Tibial nerve (tissue), 4 donors: Measurements from ENCODE around the gene JUN. TPM values are rescaled to one million over a fixed set of nuclear protein-coding genes. Genes with fewer than 3 reads are reported as not detected.

Experiments
- DNase-seq, 2 donors: peaks; one replicate each; pipeline ENCODE4 v3.0.0-alpha.2; 2019; ENCODE audit warnings: low spot score in 2 of 2
- H3K27ac ChIP-seq, 4 donors: fragments of 200-600 bp; sonication (generic) in 3 of 4; one replicate each; pipeline ENCODE4 v1.5.1; 2017 to 2019; ENCODE audit warnings: mild to moderate bottlenecking in 1 of 4
- H3K27me3 ChIP-seq, 2 donors: fragments of 200-600 bp; sonication (generic) in 1 of 2; one replicate each; pipeline versions ENCODE4 v1.5.1 to v1.6.0; 2017 to 2019
- H3K36me3 ChIP-seq, 3 donors: fragments of 200-600 bp; sonication (generic); one replicate each; pipeline ENCODE4 v1.5.1; 2018 to 2019
- H3K4me1 ChIP-seq, 4 donors: fragments of 200-600 bp; sonication (generic) in 3 of 4; one replicate each; pipeline ENCODE4 v1.5.1; 2017 to 2019
- H3K4me3 ChIP-seq, 4 donors: fragments of 200-600 bp; sonication (generic) in 3 of 4; one replicate each; pipeline ENCODE4 v1.5.1; 2017 to 2019; ENCODE audit warnings: mild to moderate bottlenecking in 1 of 4, moderate library complexity in 1 of 4
- H3K9me3 ChIP-seq, 4 donors: fragments of 200-600 bp; sonication (generic) in 3 of 4; one replicate each; pipeline ENCODE4 v1.5.1; 2017 to 2019
- EP300 ChIP-seq, 2 donors: sonication (generic); formaldehyde crosslinking; IDR thresholded peaks; one replicate each; pipeline ENCODE4 v1.6.1; 2017; ENCODE audit warnings: antibody characterized with exemption in 2 of 2, mild to moderate bottlenecking in 1 of 2
- POLR2A ChIP-seq, 2 donors: fragments of 450-650 bp; IDR thresholded peaks; one replicate each; pipeline ENCODE4 v1.6.1; 2017; ENCODE audit warnings: antibody characterized with exemption in 2 of 2, mild to moderate bottlenecking in 2 of 2, moderate library complexity in 2 of 2
- WGBS, 2 donors: methylation state at CpG; one replicate each; pipeline ENCODE4 v1.1.5; 2018; 5-methylcytosine and 5-hydroxymethylcytosine counted together
- total RNA-seq, 4 donors: library from RNA; depleted of rRNA; stranded (reverse); fragments of >200 nt; gene quantifications; one replicate each; pipeline ENCODE4 v1.1.0, GENCODE V29; 2016
- TF ChIP-seq, protein P1 (sequence below), 5 experiments: fragments of 200-600 bp in 3 of 5; fragments of 450-650 bp in 2 of 5; sonication (generic) in 3 of 5; IDR thresholded peaks; one replicate each; pipeline ENCODE4 v1.5.1; 2016 to 2019; ENCODE audit warnings: antibody characterized with exemption in 5 of 5, mild to moderate bottlenecking in 3 of 5, moderate library complexity in 2 of 5

The JUN gene
- total RNA-seq, 4 donors from 2014 or later: 169 to 267 (median 192) TPM

DNA sequence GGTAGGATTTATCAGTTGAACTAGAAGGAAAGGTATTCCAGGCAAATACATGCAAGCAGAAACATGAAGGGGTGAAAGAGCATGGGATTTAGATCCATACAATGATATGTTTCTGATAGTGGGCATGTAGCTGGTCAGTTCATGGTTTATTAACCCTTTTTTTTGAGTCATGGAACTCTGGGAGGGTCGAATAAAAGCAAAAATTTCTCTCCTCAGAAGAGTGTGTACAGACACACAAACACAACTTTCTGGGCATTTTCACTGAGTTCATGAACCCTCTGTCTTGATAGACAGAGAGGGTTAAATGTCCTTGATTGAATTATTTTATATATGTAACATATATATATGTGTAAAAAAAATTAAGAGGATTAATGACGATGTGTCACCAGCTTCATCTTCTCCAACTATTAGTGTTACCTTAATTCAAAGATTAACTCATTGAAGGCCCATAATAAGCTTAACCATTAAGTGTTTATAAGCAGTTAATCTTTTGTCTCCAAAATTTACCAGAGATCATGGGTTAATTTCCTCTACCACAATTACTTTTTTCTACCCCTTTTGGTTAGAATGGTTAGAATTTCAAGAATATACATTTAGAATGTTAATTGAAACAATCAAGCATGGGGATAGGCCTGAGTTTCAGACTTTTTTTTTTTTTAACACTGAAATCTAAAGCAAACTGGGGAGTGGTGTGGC, 4.6 kb downstream of the JUN start:
- Histone ChIP-seq H3K27ac (peak overlapping the region in 2 of 4 donors; percentile 98 to 100), H3K4me1 (peaks cover 0 to 19% (median 7%) of the 10 kb centered on the region in 4 donors), H3K9me3 (no peaks in the 10 kb centered on the region), H3K27me3 (no peaks in the 10 kb centered on the region), H3K4me3 (no peak overlapping the region), H3K36me3 (peaks cover 0 to 8% (median 0%) of the 10 kb centered on the region in 3 donors)
- DNase-seq: no peak
- 30 to 49% methylated on average over 2 of the region's 2 CpGs for WGBS, 2 donors
- TF ChIP-seq, protein P1, sequence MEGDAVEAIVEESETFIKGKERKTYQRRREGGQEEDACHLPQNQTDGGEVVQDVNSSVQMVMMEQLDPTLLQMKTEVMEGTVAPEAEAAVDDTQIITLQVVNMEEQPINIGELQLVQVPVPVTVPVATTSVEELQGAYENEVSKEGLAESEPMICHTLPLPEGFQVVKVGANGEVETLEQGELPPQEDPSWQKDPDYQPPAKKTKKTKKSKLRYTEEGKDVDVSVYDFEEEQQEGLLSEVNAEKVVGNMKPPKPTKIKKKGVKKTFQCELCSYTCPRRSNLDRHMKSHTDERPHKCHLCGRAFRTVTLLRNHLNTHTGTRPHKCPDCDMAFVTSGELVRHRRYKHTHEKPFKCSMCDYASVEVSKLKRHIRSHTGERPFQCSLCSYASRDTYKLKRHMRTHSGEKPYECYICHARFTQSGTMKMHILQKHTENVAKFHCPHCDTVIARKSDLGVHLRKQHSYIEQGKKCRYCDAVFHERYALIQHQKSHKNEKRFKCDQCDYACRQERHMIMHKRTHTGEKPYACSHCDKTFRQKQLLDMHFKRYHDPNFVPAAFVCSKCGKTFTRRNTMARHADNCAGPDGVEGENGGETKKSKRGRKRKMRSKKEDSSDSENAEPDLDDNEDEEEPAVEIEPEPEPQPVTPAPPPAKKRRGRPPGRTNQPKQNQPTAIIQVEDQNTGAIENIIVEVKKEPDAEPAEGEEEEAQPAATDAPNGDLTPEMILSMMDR (IDR thresholded peaks at IDR 0.05): no peak
- no peak for TF ChIP-seq POLR2A (IDR thresholded peaks at IDR 0.05)
- no peak for TF ChIP-seq EP300 (IDR thresholded peaks at IDR 0.05)

DNA sequence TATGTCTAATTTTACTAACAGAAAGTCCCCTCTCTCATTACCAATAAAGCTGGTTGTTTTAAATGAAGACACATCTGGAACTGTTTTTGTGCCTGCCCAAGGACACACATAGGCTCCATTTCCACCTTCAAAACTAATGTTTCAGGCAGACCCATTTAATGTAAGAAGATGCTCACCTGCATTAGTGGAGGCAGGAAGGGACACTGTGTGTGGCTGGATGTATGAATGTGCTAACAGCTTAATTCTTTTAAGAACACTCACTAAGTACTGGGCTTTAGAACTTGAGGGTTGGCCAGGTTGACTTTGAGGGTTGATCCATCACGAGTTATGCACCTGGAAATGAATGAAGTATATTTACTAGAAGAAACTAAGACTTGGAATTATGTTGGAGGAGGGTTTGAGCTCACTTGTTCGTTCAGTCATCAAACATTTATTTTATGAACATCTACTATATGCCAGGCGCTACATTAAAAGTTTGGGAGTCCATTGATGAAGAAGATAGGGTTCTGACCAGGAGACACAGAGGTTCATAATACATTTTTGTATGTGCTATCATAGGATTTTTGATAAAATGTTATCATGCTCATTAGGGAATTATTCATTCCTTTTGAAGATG, 5.4 kb downstream of the JUN start:
- H3K4me1 ChIP-seq: peaks cover 0 to 26% (median 14%) of the 10 kb centered on the region in 4 donors
- H3K27me3 ChIP-seq: no peaks in the 10 kb centered on the region
- H3K36me3 ChIP-seq: peaks cover 0 to 8% (median 0%) of the 10 kb centered on the region in 3 donors
- no peak overlapping the region for H3K27ac ChIP-seq
- no peak for DNase-seq
- H3K9me3 ChIP-seq: no peaks in the 10 kb centered on the region
- TF ChIP-seq, protein P1 (IDR thresholded peaks at IDR 0.05): no peak
- TF ChIP-seq POLR2A (IDR thresholded peaks at IDR 0.05) (no peak), EP300 (IDR thresholded peaks at IDR 0.05) (no peak)
- H3K4me3 ChIP-seq: no peak overlapping the region
- 88% methylated on average over 3 of the region's 3 CpGs for WGBS, 2 donors

DNA sequence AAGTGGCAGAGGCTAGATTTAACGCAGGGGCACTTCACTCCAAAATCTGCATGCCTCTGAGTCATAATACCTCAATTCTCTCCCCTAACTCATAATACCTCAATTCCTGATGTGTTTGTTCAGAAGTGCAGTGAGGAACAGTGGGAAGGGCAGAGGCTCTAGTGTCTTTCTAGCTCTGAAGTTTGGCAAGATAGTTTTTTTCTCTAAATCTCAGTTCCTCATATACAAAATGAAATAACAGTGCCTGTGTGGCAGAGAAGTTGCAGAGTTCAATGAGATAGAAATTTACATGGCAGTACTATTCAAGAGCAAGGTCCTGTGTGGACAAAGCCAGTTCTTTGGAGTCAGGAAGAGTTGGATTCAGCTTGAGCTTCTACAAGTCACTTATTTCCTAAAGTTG, 9.8 kb downstream of the JUN start:
- no peaks in the 10 kb centered on the region for H3K9me3 ChIP-seq
- TF ChIP-seq, protein P1 (IDR thresholded peaks at IDR 0.05): no peak
- TF ChIP-seq POLR2A (IDR thresholded peaks at IDR 0.05): no peak
- no peak for TF ChIP-seq EP300 (IDR thresholded peaks at IDR 0.05)
- no peaks in the 10 kb centered on the region for H3K27me3 ChIP-seq
- 43 to 63% methylated on average over 1 of the region's 1 CpG for WGBS, 2 donors
- peaks cover 0 to 30% (median 10%) of the 10 kb centered on the region in 4 donors for H3K4me1 ChIP-seq
- no peak overlapping the region for H3K4me3 ChIP-seq
- peak overlapping the region in 2 of 4 donors; percentile 71 to 75 for H3K27ac ChIP-seq
- no peaks in the 10 kb centered on the region for H3K36me3 ChIP-seq
- no peak for DNase-seq

DNA sequence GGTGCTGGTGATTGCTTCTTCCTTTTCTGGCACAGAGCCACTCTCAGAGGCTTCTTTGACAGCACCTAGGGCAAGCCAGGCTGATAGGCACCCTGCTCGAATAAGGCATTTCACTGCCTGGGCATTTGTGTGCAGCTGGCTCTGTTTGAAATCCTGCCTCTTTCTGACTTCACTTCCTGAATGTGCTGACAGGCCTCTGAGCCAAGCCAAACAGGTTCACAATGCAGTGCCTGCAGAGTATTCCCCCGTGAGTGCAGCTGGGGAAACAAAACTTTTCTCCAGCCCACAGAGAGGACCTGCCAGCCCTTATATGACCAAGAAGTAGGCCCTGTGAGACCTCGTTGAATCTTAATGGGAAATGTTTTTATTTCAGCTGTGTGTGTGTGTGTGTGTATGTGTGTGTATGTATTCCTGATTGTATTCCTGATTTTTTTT, 10.4 kb downstream of the JUN start:
- peaks cover 0 to 35% (median 10%) of the 10 kb centered on the region in 4 donors for H3K4me1 ChIP-seq
- no peaks in the 10 kb centered on the region for H3K36me3 ChIP-seq
- TF ChIP-seq EP300 (IDR thresholded peaks at IDR 0.05) (peak in 1 of 2 donors; percentile 76), POLR2A (IDR thresholded peaks at IDR 0.05) (no peak)
- H3K27ac ChIP-seq: peak overlapping the region in 3 of 4 donors; percentile 5 to 75 (median 71)
- 9 to 10% methylated on average over 3 of the region's 3 CpGs for WGBS, 2 donors
- peak; percentile 61 to 69 for DNase-seq
- no peak overlapping the region for H3K4me3 ChIP-seq
- H3K27me3 ChIP-seq: no peaks in the 10 kb centered on the region
- H3K9me3 ChIP-seq: no peaks in the 10 kb centered on the region

DNA sequence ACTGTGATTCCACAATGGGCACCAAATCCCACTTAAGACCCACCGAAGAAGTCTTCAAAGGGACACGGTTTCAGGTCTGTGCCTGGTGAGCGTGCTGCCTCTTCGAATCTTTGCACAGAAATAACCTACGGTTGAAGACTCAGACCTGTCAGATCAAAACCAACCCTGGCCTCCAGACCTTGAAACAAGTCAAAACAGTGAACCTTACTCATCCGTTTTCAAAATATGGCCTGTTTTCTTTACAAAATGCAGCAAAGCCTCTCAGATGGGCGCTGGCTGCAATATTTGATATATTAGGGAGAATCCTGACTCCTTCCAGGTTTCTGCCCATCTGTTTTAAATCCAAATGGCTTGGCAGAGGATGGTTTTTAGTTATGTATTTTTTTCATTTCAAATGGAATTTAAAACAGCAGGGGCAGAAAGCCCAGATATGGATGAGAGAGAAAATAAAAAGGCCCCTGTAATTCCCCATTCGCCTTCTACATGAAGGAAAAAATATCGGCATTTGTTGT, 14.0 kb downstream of the JUN start:
- Histone ChIP-seq H3K36me3 (no peaks in the 10 kb centered on the region), H3K27me3 (no peaks in the 10 kb centered on the region), H3K27ac (peak overlapping the region in 1 of 4 donors; percentile 14), H3K4me3 (no peak overlapping the region), H3K9me3 (no peaks in the 10 kb centered on the region), H3K4me1 (peaks cover 0 to 35% (median 10%) of the 10 kb centered on the region in 4 donors)
- WGBS, 2 donors: 62 to 72% methylated on average over 9 of the region's 9 CpGs
- TF ChIP-seq POLR2A (IDR thresholded peaks at IDR 0.05): no peak
- TF ChIP-seq, protein P1 (IDR thresholded peaks at IDR 0.05): no peak
- TF ChIP-seq EP300 (IDR thresholded peaks at IDR 0.05): no peak
- DNase-seq: no peak
